ENCODE data around the gene EEFSEC. TPM values are rescaled to one million over a fixed set of nuclear protein-coding genes. Genes with fewer than 3 reads are reported as not detected.

EEFSEC gene
- total and polyA plus RNA-seq, 8 donors = 5.9 to 9.8 (median 7.4) TPM

GRCh38 chr3:128226795-128227395, 73.6 kb downstream of the EEFSEC start:
- Histone ChIP-seq H3K4me3 (no peak overlapping the region), H3K27me3 (no peaks in the 10 kb centered on the region), H3K36me3 (no peaks in the 10 kb centered on the region), H3K9me3 (no peaks in the 10 kb centered on the region), H3K27ac (no peak overlapping the region), H3K4me1 (no peaks in the 10 kb centered on the region)
- ATAC-seq (peak; percentile 63 to 92 (median 83)), FAIRE-seq (no peak), DNase-seq (peak in 5 of 6 donors; percentile 21 to 82 (median 55))
- TF ChIP-seq CTCF (IDR thresholded peaks at IDR 0.05) = peak; percentile 37 to 75 (median 56)
- intact Hi-C loops (cut with DNase I) = no loop called here
- 44 to 59% methylated on average over 5 of the region's 5 CpGs for WGBS, 2 donors

GRCh38 chr3:128227507-128227906, 74.2 kb downstream of the EEFSEC start:
- no peaks in the 10 kb centered on the region for H3K27me3 ChIP-seq
- no peak overlapping the region for H3K4me3 ChIP-seq
- no peaks in the 10 kb centered on the region for H3K4me1 ChIP-seq
- DNase-seq (no peak), ATAC-seq (no peak), FAIRE-seq (no peak)
- WGBS, 2 donors = 94 to 96% methylated on average over 4 of the region's 4 CpGs
- no peak for TF ChIP-seq CTCF (IDR thresholded peaks at IDR 0.05)
- H3K27ac ChIP-seq = no peak overlapping the region
- intact Hi-C loops (cut with DNase I) = no loop called here
- H3K9me3 ChIP-seq = no peaks in the 10 kb centered on the region
- H3K36me3 ChIP-seq = no peaks in the 10 kb centered on the region

- Histone ChIP-seq H3K27me3 (no peaks in the 10 kb centered on the region), H3K9me3 (no peaks in the 10 kb centered on the region), H3K4me3 (no peak overlapping the region), H3K36me3 (no peaks in the 10 kb centered on the region), H3K4me1 (no peaks in the 10 kb centered on the region), H3K27ac (no peak overlapping the region)
- FAIRE-seq (no peak), ATAC-seq (no peak), DNase-seq (no peak)
- intact Hi-C loops (cut with DNase I) = no loop called here
- 86 to 90% methylated on average over 5 of the region's 5 CpGs for WGBS, 2 donors
- no peak for TF ChIP-seq CTCF (IDR thresholded peaks at IDR 0.05)
These were observed 75.2 kb downstream of the EEFSEC start for GRCh38 chr3:128228366-128228910.

GRCh38 chr3:128229106-128229857, 76.0 kb downstream of the EEFSEC start:
- Histone ChIP-seq H3K27ac (no peak overlapping the region), H3K36me3 (no peaks in the 10 kb centered on the region), H3K4me3 (no peak overlapping the region), H3K4me1 (no peaks in the 10 kb centered on the region), H3K27me3 (no peaks in the 10 kb centered on the region), H3K9me3 (no peaks in the 10 kb centered on the region)
- no peak for ATAC-seq
- intact Hi-C loops (cut with DNase I) = no loop called here
- DNase-seq = no peak
- TF ChIP-seq CTCF (IDR thresholded peaks at IDR 0.05) = no peak
- 90 to 94% methylated on average over 11 of the region's 11 CpGs for WGBS, 2 donors
- no peak for FAIRE-seq

- WGBS, 2 donors = 84 to 86% methylated on average over 6 of the region's 6 CpGs
- ATAC-seq (no peak), DNase-seq (no peak), FAIRE-seq (no peak)
- H3K9me3 ChIP-seq = no peaks in the 10 kb centered on the region
- no peak overlapping the region for H3K4me3 ChIP-seq
- H3K36me3 ChIP-seq = no peaks in the 10 kb centered on the region
- intact Hi-C loops (cut with DNase I) = no loop called here
- H3K4me1 ChIP-seq = no peaks in the 10 kb centered on the region
- no peak overlapping the region for H3K27ac ChIP-seq
- H3K27me3 ChIP-seq = no peaks in the 10 kb centered on the region
- no peak for TF ChIP-seq CTCF (IDR thresholded peaks at IDR 0.05)
These were observed 78.3 kb downstream of the EEFSEC start for GRCh38 chr3:128231606-128232005.

Measured in pancreas (tissue), 10 donors.